ENCODE measurements around the gene ATP6V0E1. TPM values are rescaled to one million over a fixed set of nuclear protein-coding genes. Genes with fewer than 3 reads are reported as not detected.

ATP6V0E1 gene
- total and polyA plus RNA-seq, 2 of the 8 experiments (the other 6 are each of a cell fraction or from before 2014, with no cell fraction given) = 108 to 134 TPM

DNA sequence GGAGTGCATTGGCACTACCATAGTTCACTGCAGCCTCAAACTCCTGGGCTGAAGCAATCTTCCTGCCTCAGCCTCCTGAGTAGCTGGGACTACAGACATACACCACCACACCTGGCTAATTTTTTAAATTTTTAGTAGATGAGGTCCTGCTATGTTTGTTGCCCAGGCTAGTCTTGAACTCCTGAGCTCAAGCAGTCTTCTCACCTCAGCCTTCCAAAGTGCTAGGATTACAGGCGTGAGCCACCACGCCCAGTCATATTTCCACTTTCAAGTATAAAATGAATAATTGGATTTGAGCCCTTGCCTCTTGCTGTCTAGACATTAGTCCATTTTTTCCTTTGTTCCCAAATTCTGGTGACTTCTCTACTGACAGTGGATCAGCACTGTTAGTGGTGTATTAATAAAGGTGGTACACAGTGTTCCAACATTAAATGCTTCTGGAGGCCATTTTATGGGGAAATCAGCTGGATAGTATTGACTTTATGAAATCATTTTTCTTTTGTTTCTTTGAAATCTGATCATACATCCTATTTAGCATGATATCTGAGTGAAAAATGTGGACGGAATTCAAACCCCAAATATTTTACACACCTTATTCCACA, 15.9 kb downstream of the ATP6V0E1 start:
- Histone ChIP-seq H2AK5ac (ENCODE audit: low read depth, low read length) (no peak overlapping the region), H3K56ac (replicated peaks; ENCODE audit: insufficient read length, low read depth, low read length) (no peak overlapping the region), H3K9ac (replicated peaks in 1 of 4; ENCODE audit: extremely low read depth in 1 of 4, low read depth in 3 of 4, low read length in 3 of 4) (no peak overlapping the region), H3K4me1 (replicated peaks in 1 of 4; ENCODE audit: control insufficient read depth in 3 of 4, insufficient read depth in 4 of 4, low read length in 3 of 4) (0 out of 7 replicates have a peak, but pooled peaks cover 0 to 2% (median 0%) of the 10 kb centered on the region in 4 experiments), H2BK120ac (replicated peaks; ENCODE audit: low read depth, low read length) (no peak overlapping the region), H3K9me3 (ENCODE audit: insufficient read depth in 2 of 2, low read depth in 1 of 2, low read length in 1 of 2) (no peaks in the 10 kb centered on the region), H3K14ac (ENCODE audit: insufficient read length) (no peak overlapping the region), H3K4me2 (ENCODE audit: insufficient read depth in 1 of 2, low read depth in 2 of 2, low read length in 2 of 2) (no peak overlapping the region), H3K18ac (ENCODE audit: extremely low read depth, low read length) (no peak overlapping the region), H3K4ac (replicated peaks; ENCODE audit: insufficient read length, low read depth, low read length) (no peak overlapping the region), H3K27ac (ENCODE audit: low read depth, low read length) (no peak overlapping the region), H2BK15ac (ENCODE audit: low read length) (no peak overlapping the region), H2BK20ac (ENCODE audit: low read length) (no peak overlapping the region), H3K36me3 (ENCODE audit: control insufficient read depth in 2 of 4, insufficient read depth in 4 of 4, low read length in 3 of 4) (peaks cover 0 to 22% (median 7%) of the 10 kb centered on the region in 4 experiments; a peak in 4 of 8 replicates), H3K79me1 (ENCODE audit: low read depth, low read length) (peaks cover 9% of the 10 kb centered on the region), H2BK5ac (ENCODE audit: low read depth, low read length) (no peak overlapping the region), H3K23ac (ENCODE audit: insufficient read length) (no peak overlapping the region), H3K4me3 (ENCODE audit: extremely low read depth in 1 of 4, insufficient read depth in 2 of 4, low read depth in 3 of 4, low read length in 4 of 4) (no peak overlapping the region), H4K5ac (ENCODE audit: insufficient read length, low read depth, low read length) (no peak overlapping the region), H4K20me1 (replicated peaks in 1 of 2; ENCODE audit: control insufficient read depth in 1 of 2, insufficient read depth in 2 of 2, low read length in 2 of 2) (peaks cover 0 to 4% of the 10 kb centered on the region in 2 experiments), H2BK12ac (ENCODE audit: low read depth, low read length) (no peak overlapping the region), H4K8ac (ENCODE audit: extremely low read depth, insufficient read depth, low read length) (no peak overlapping the region), H3K79me2 (ENCODE audit: control insufficient read depth in 1 of 2, insufficient read depth in 2 of 2, low read length in 2 of 2) (peaks cover 6 to 41% of the 10 kb centered on the region in 2 experiments; a peak in 3 of 4 replicates), H3K27me3 (replicated peaks in 1 of 4; ENCODE audit: control insufficient read depth in 3 of 4, extremely low read depth in 1 of 4, insufficient read depth in 3 of 4, low read length in 3 of 4) (no peaks in the 10 kb centered on the region), H4K91ac (replicated peaks; ENCODE audit: insufficient read length, low read length) (no peak overlapping the region), H3K23me2 (ENCODE audit: low read depth, low read length) (no peaks in the 10 kb centered on the region), H2AFZ (ENCODE audit: low read length) (no peak overlapping the region)
- DNase-seq (ENCODE audit: low read depth in 1 of 2, low spot score in 2 of 2) (no peak), FAIRE-seq (no peak)
- CTCF ChIA-PET (ENCODE audit: partially characterized antibody) = interaction anchor here (1.1 to 1.6 kb wide), 2 partner anchors 12 to 15 kb away, joined by 3 to 11 read pairs; no protein-coding TSS in a partner anchor
- WGBS, 2 experiments (ENCODE audit: extremely low coverage in 1 of 2, insufficient coverage in 1 of 2, insufficient read length in 1 of 2, insufficient replicate concordance in 2 of 2, low coverage in 1 of 2, low lambda C conversion rate in 2 of 2, missing lambda C conversion rate in 1 of 2) = 95% methylated on average over 3 of the region's 3 CpGs; no CpG with 5 or more reads in 1 of the 2 experiments
- POLR2A ChIA-PET (ENCODE audit: partially characterized antibody) = interaction anchor here (1.2 kb wide), 1 partner anchor 16 kb away, joined by 3 read pairs; the partner anchor contains the start of gene ATP6V0E1
- TF ChIP-seq TEAD4 (IDR thresholded peaks at IDR 0.05; ENCODE audit: low read depth, low read length) (no peak), RXRA (IDR thresholded peaks at IDR 0.05; ENCODE audit: insufficient read depth, low read depth, low read length) (no peak), TAF1 (IDR thresholded peaks at IDR 0.05; ENCODE audit: low read depth, low read length) (no peak), MAFK (IDR thresholded peaks at IDR 0.05; ENCODE audit: low read depth, low read length) (no peak), NANOG (IDR thresholded peaks at IDR 0.05; ENCODE audit: insufficient read depth, low read depth, low read length, poor library complexity, severe bottlenecking) (no peak), CHD1 (IDR thresholded peaks at IDR 0.05; ENCODE audit: low read depth, low read length) (no peak), HDAC6 (IDR thresholded peaks at IDR 0.05; ENCODE audit: low read depth, low read length) (no peak), POU5F1 (IDR thresholded peaks at IDR 0.05; ENCODE audit: low read depth, low read length) (no peak), BACH1 (IDR thresholded peaks at IDR 0.05; ENCODE audit: low read length) (no peak), JUND (IDR thresholded peaks at IDR 0.05; ENCODE audit: low read length) (no peak), BCL11A (IDR thresholded peaks at IDR 0.05; ENCODE audit: low read depth in 2 of 2, low read length in 2 of 2) (no peak), GTF2F1 (IDR thresholded peaks at IDR 0.05; ENCODE audit: borderline replicate concordance, low read depth, low read length) (no peak), SAP30 (IDR thresholded peaks at IDR 0.05; ENCODE audit: insufficient read depth, insufficient replicate concordance, low read length) (no peak), BRCA1 (IDR thresholded peaks at IDR 0.05; ENCODE audit: low read depth, low read length) (no peak)
